K562 (cell line): ENCODE measurements around the gene PRSS56. TPM values are rescaled to one million over a fixed set of nuclear protein-coding genes. Genes with fewer than 3 reads are reported as not detected.

ENCODE experiments used
- BCOR ChIP-seq: fragments of 450-650 bp; IDR thresholded peaks from 2 replicates; pipeline ENCODE4 v1.6.1; 2016
- DMBX1 ChIP-seq: fragments of 250-450 bp; sonication (Bioruptor Pico); IDR thresholded peaks from 2 replicates; pipeline ENCODE4 v1.8.0; 2022; ENCODE audit warnings: inconsistent platforms, mild to moderate bottlenecking, moderate library complexity, borderline replicate concordance
- E2F4 ChIP-seq: sonication (generic); formaldehyde crosslinking; IDR thresholded peaks from 2 replicates; pipeline ENCODE4 v1.8.0; 2022; ENCODE audit warnings: mild to moderate bottlenecking, low read depth, missing genetic modification reagents
- ETV1 ChIP-seq: fragments of 450-650 bp; conservative IDR thresholded peaks from 2 replicates; pipeline ENCODE4 v1.6.1; 2016; ENCODE audit warnings: missing genetic modification characterization, control low read depth, low read depth, missing compliant biosample characterization
- GTF2F1 ChIP-seq: IDR thresholded peaks from 2 replicates; pipeline ENCODE4 v1.6.1; 2011; ENCODE audit warnings: low read depth, low read length, improper control_type of control experiment
- KLF16 ChIP-seq: IDR thresholded peaks from 2 replicates; pipeline ENCODE4 v1.6.1; 2016; ENCODE audit warnings: antibody characterized with exemption
- MXD1 ChIP-seq: fragments of 250-450 bp; sonication (Bioruptor Pico); IDR thresholded peaks from 2 replicates; pipeline ENCODE4 v1.8.0; 2021; ENCODE audit warnings: borderline replicate concordance, mild to moderate bottlenecking, moderate library complexity; ENCODE audit not compliant: poor library complexity, severe bottlenecking
- MXI1 ChIP-seq: IDR thresholded peaks from 2 replicates; pipeline ENCODE4 v1.6.1; 2011; ENCODE audit warnings: low read depth, mild to moderate bottlenecking, improper control_type of control experiment, low read length
- NFXL1 ChIP-seq: fragments of 450-650 bp; formaldehyde crosslinking; IDR thresholded peaks from 2 replicates; pipeline ENCODE4 v1.4.0; 2021; ENCODE audit warnings: mild to moderate bottlenecking
- NR4A1 ChIP-seq, 2 experiments: fragments of 250-450 bp in 1 of 2; fragments of 450-650 bp in 1 of 2; sonication (Bioruptor Pico) in 1 of 2; IDR thresholded peaks; 2 replicates each; pipeline versions ENCODE4 v1.4.0 to v1.6.1; 2016 to 2020; ENCODE audit warnings: mild to moderate bottlenecking in 2 of 2, missing compliant biosample characterization in 1 of 2, missing genetic modification characterization in 1 of 2, moderate library complexity in 1 of 2
- PCBP2 ChIP-seq: fragments of 200-400 bp; formaldehyde crosslinking; IDR thresholded peaks from 2 replicates; pipeline ENCODE4 v1.6.1; 2018; ENCODE audit warnings: low read length, low read depth, mild to moderate bottlenecking, moderate library complexity; ENCODE audit not compliant: poor library complexity, severe bottlenecking
- PRDM10 ChIP-seq: fragments of 450-650 bp; IDR thresholded peaks from 2 replicates; pipeline ENCODE4 v1.6.1; 2018; ENCODE audit not compliant: partially characterized antibody
- SREBF2 ChIP-seq: sonication (generic); formaldehyde crosslinking; IDR thresholded peaks from 2 replicates; pipeline ENCODE4 v1.4.0; 2020; ENCODE audit warnings: mild to moderate bottlenecking, missing genetic modification reagents
- SRSF3 ChIP-seq: fragments of 200-400 bp; formaldehyde crosslinking; IDR thresholded peaks from 2 replicates; pipeline ENCODE4 v1.6.1; 2016; ENCODE audit warnings: mild to moderate bottlenecking, low read length, moderate library complexity; ENCODE audit not compliant: insufficient read depth
- XRCC4 ChIP-seq: IDR thresholded peaks from one replicate; pipeline ENCODE4 v1.6.1; 2011; ENCODE audit not compliant: insufficient read depth, insufficient read length; ENCODE audit errors: extremely low read depth
- ZBTB7A ChIP-seq: IDR thresholded peaks from 2 replicates; pipeline ENCODE4 v1.6.1; 2011; ENCODE audit warnings: low read depth, mild to moderate bottlenecking, low read length, moderate library complexity, borderline replicate concordance; ENCODE audit not compliant: control insufficient read depth
- ZNF239 ChIP-seq: fragments of 250-450 bp; sonication (Bioruptor Pico); IDR thresholded peaks from 2 replicates; pipeline ENCODE4 v1.4.0; 2020; ENCODE audit warnings: mild to moderate bottlenecking
- ZNF449 ChIP-seq: fragments of 250-450 bp; sonication (Bioruptor Pico); IDR thresholded peaks from 2 replicates; pipeline ENCODE4 v1.8.0; 2022; ENCODE audit warnings: moderate library complexity, mild to moderate bottlenecking, inconsistent platforms
- ZNF77 ChIP-seq: fragments of 250-450 bp; sonication (Bioruptor Pico); IDR thresholded peaks from 2 replicates; pipeline ENCODE4 v1.5.0; 2020
- ZNF778 ChIP-seq: fragments of 450-650 bp; formaldehyde crosslinking; IDR thresholded peaks from 2 replicates; pipeline ENCODE4 v1.4.0; 2020; ENCODE audit warnings: mild to moderate bottlenecking, moderate library complexity
- ZNF785 ChIP-seq: fragments of 250-450 bp; sonication (Bioruptor Pico); IDR thresholded peaks from 2 replicates; pipeline ENCODE4 v1.4.0; 2020; ENCODE audit warnings: mild to moderate bottlenecking
- polyA plus RNA-seq, 8 experiments: library from polyadenylated mRNA; depleted of rRNA in 4 of 8; stranded (reverse) in 5 of 8; unstranded in 3 of 8; fragments of >200 nt; fragmentation: Nextera tagmentation in 2 of 8; fragmentation: Illumina TruSeq in 1 of 8; extraction: Ambion mirVana in 2 of 8; extraction: Trizol in 1 of 8; gene quantifications; 2 replicates each; pipeline versions ENCODE4 v1.2.1 to v1.2.3, GENCODE V29; 2011 to 2014; ENCODE audit warnings: inconsistent platforms in 1 of 8, missing spikeins in 1 of 8
- total RNA-seq, 7 experiments: library from RNA; depleted of rRNA in 6 of 7; stranded (reverse); fragments of >200 nt in 6 of 7; fragmentation: Illumina TruSeq in 2 of 7; extraction: Trizol in 2 of 7; gene quantifications; 2 replicates each; pipeline versions ENCODE4 v1.2.1 to v1.2.3, GENCODE V29; 2011 to 2021; ENCODE audit warnings: low replicate concordance in 1 of 7

Gene PRSS56
- total and polyA plus RNA-seq, 9 of the 15 experiments (the other 6 are each of a cell fraction or from before 2014, with no cell fraction given), result not detected

GRCh38 chr2:232550354-232551249, 30.4 kb downstream of the PRSS56 start, which contains the start of the genes EIF4E2 and TIGD1 (continued):
- TF ChIP-seq ZNF778 (CRISPR knock-in tag), result no peak
- TF ChIP-seq GTF2F1, result no peak
- no peak for TF ChIP-seq DMBX1 (CRISPR knock-in tag)
- TF ChIP-seq ZNF785, result no peak
- TF ChIP-seq KLF16, result peak; percentile 13; the same call in 1 of the 2 replicates
- TF ChIP-seq ZNF449 (CRISPR knock-in tag), result no peak
- TF ChIP-seq ZBTB7A, result peak; percentile 95
- no peak for TF ChIP-seq MXD1
- no peak for TF ChIP-seq SRSF3
- TF ChIP-seq SREBF2 (CRISPR knock-in tag), result no peak
- no peak for TF ChIP-seq NR4A1 (CRISPR knock-in tag; IDR thresholded peaks at IDR 0.05)
- no peak for TF ChIP-seq NR4A1 (tag; IDR thresholded peaks at IDR 0.05)
- no peak for TF ChIP-seq ZNF239 (CRISPR knock-in tag)
- no peak for TF ChIP-seq PCBP2
- TF ChIP-seq E2F4 (CRISPR knock-in tag), result no peak
- no peak for TF ChIP-seq NFXL1 (CRISPR knock-in tag)
- no peak for TF ChIP-seq ZNF77 (CRISPR knock-in tag)
- peak; percentile 77 for TF ChIP-seq ETV1 (tag)
- TF ChIP-seq MXI1, result no peak
- peak; percentile 89 for TF ChIP-seq BCOR
- TF ChIP-seq PRDM10, result no peak
- no peak for TF ChIP-seq XRCC4
